NCI-H82 treated with DMSO at 0.1 percent for 48 hours (cell line): ENCODE measurements around the gene PDE8A.
A peak's percentile ranks its signal among the peaks of the same experiment; 100 is the strongest.

Source experiments
- DNase-seq: peaks from one replicate; lab custom pipeline; 2025; ENCODE audit not compliant: unreplicated experiment; lab: John Stamatoyannopoulos, UW

The PDE8A gene

GRCh38 chr15:85029221-85029620 is 47.6 kb downstream of the PDE8A start:
- DNase-seq: no peak

- no peak for DNase-seq
Measured at GRCh38 chr15:85030301-85030929, 48.8 kb downstream of the PDE8A start.

- DNase-seq: peak; percentile 41
Measured at GRCh38 chr15:85031086-85031943, 49.7 kb downstream of the PDE8A start.

GRCh38 chr15:85031944-85032558 is 50.4 kb downstream of the PDE8A start:
- no peak for DNase-seq

GRCh38 chr15:85033148-85033547 is 51.5 kb downstream of the PDE8A start:
- DNase-seq: no peak

- no peak for DNase-seq
Measured at GRCh38 chr15:85034276-85034675, 52.6 kb downstream of the PDE8A start.

GRCh38 chr15:85035980-85036379 is 54.3 kb downstream of the PDE8A start:
- DNase-seq: no peak

GRCh38 chr15:85036716-85037115 is 55.1 kb downstream of the PDE8A start:
- DNase-seq: no peak

- DNase-seq: no peak
Measured at GRCh38 chr15:85037641-85038040, 56.0 kb downstream of the PDE8A start.

GRCh38 chr15:85041230-85041629 is 59.6 kb downstream of the PDE8A start:
- DNase-seq: no peak

GRCh38 chr15:85044251-85044853 is 62.7 kb downstream of the PDE8A start:
- DNase-seq: peak; percentile 24

- no peak for DNase-seq
Measured at GRCh38 chr15:85044894-85045293, 63.2 kb downstream of the PDE8A start.

GRCh38 chr15:85045615-85046014 is 64.0 kb downstream of the PDE8A start:
- DNase-seq: peak; percentile 96

GRCh38 chr15:85047271-85047948 is 65.8 kb downstream of the PDE8A start:
- DNase-seq: peak; percentile 59

GRCh38 chr15:85048430-85048829 is 66.8 kb downstream of the PDE8A start:
- DNase-seq: no peak

- no peak for DNase-seq
Measured at GRCh38 chr15:85049805-85050204, 68.1 kb downstream of the PDE8A start.

- no peak for DNase-seq
Measured at GRCh38 chr15:85059734-85060133, 78.1 kb downstream of the PDE8A start.

GRCh38 chr15:85062560-85062959 is 80.9 kb downstream of the PDE8A start:
- DNase-seq: no peak

GRCh38 chr15:85063088-85063487 is 81.4 kb downstream of the PDE8A start:
- no peak for DNase-seq

GRCh38 chr15:85063522-85064079 is 81.9 kb downstream of the PDE8A start:
- no peak for DNase-seq

- no peak for DNase-seq
Measured at GRCh38 chr15:85064710-85065109, 83.1 kb downstream of the PDE8A start.
